SJCRH30 (cell line): Measurements from ENCODE around the gene VGLL4. TPM values are rescaled to one million over a fixed set of nuclear protein-coding genes. Genes with fewer than 3 reads are reported as not detected.
"Not testable (repeated sequence)": the region's sequence is repeated elsewhere in the genome, so short reads cannot be mapped to it uniquely, and the experiment has no call there.

ENCODE experiments used
- DNase-seq, 2 experiments: peaks; one replicate each; pipeline ENCODE4 v3.0.0-alpha.2; 2015 to 2020
- H3K27ac ChIP-seq: fragments of 250-450 bp; sonication (Bioruptor Pico); 2 replicates; pipeline ENCODE4 v1.5.1; 2020; ENCODE audit warnings: mild to moderate bottlenecking, moderate library complexity
- H3K27me3 ChIP-seq: fragments of 250-450 bp; sonication (Bioruptor Pico); 2 replicates; pipeline ENCODE4 v1.5.1; 2020; ENCODE audit warnings: mild to moderate bottlenecking, moderate library complexity
- H3K36me3 ChIP-seq: fragments of 250-450 bp; sonication (Bioruptor Pico); 2 replicates; pipeline ENCODE4 v1.5.1; 2020; ENCODE audit warnings: mild to moderate bottlenecking, moderate library complexity
- H3K4me1 ChIP-seq: fragments of 250-450 bp; sonication (Bioruptor Pico); 2 replicates; pipeline ENCODE4 v1.5.1; 2020; ENCODE audit warnings: mild to moderate bottlenecking, moderate library complexity
- H3K4me3 ChIP-seq: fragments of 250-450 bp; sonication (Bioruptor Pico); 2 replicates; pipeline ENCODE4 v1.5.1; 2020; ENCODE audit warnings: mild to moderate bottlenecking, moderate library complexity
- H3K9me3 ChIP-seq: fragments of 250-450 bp; sonication (Bioruptor Pico); replicated peaks from 2 replicates; pipeline ENCODE4 v1.5.1; 2020; ENCODE audit warnings: mild to moderate bottlenecking, moderate library complexity
- total RNA-seq: library from RNA; depleted of rRNA; stranded (reverse); fragments of >200 nt; shearing (Covaris generic); gene quantifications from 2 replicates; pipeline ENCODE4 v1.2.3, GENCODE V29; 2014

Gene VGLL4
- total RNA-seq, 1 experiment from 2014 or later: 49.3 TPM

GRCh38 chr3:11600501-11601282, 43.0 kb downstream of the VGLL4 start:
- H3K27ac ChIP-seq: peak overlapping the region; percentile 65
- peaks cover 30% of the 10 kb centered on the region for H3K4me1 ChIP-seq
- H3K27me3 ChIP-seq: no peaks in the 10 kb centered on the region
- DNase-seq: peak; percentile 87 to 88
- no peak overlapping the region for H3K4me3 ChIP-seq
- 0 out of 2 replicates have a peak, but pooled peaks cover 4% of the 10 kb centered on the region for H3K9me3 ChIP-seq
- peaks cover 22% of the 10 kb centered on the region for H3K36me3 ChIP-seq

GRCh38 chr3:11596387-11596786, 47.3 kb downstream of the VGLL4 start:
- no peak overlapping the region for H3K4me3 ChIP-seq
- H3K4me1 ChIP-seq: peaks cover 48% of the 10 kb centered on the region
- DNase-seq: no peak
- H3K27me3 ChIP-seq: no peaks in the 10 kb centered on the region
- H3K9me3 ChIP-seq: 0 out of 2 replicates have a peak, but pooled peaks cover 4% of the 10 kb centered on the region
- H3K36me3 ChIP-seq: peaks cover 25% of the 10 kb centered on the region
- no peak overlapping the region for H3K27ac ChIP-seq

DNA sequence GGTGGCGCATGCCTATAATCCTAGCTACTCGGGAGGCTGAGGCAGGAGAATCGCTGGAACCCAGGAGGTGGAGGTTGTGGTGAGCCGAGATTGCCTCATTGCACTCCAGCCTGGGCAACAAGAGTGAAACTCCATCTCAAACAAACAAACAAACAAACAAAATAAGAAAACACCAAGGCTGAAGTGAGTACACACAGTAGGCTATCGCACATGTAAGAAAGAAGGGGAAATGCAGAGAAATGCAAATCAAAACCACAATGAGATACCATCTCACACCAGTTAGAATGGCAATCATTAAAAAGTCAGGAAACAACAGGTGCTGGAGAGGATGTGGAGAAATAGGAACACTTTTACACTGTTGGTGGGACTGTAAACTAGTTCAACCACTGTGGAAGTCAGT, 48.7 kb downstream of the VGLL4 start:
- H3K4me3 ChIP-seq, H3K27ac ChIP-seq, H3K27me3 ChIP-seq, H3K9me3 ChIP-seq, DNase-seq: not testable (repeated sequence)
- peaks cover 25% of the 10 kb centered on the region for H3K36me3 ChIP-seq
- H3K4me1 ChIP-seq: peaks cover 50% of the 10 kb centered on the region

GRCh38 chr3:11593318-11594034, 50.2 kb downstream of the VGLL4 start:
- H3K4me1 ChIP-seq: peaks cover 60% of the 10 kb centered on the region
- 0 out of 2 replicates have a peak, but pooled peaks cover 4% of the 10 kb centered on the region for H3K9me3 ChIP-seq
- H3K27ac ChIP-seq: peak overlapping the region; percentile 97; the same call in 1 of the 2 replicates
- DNase-seq: no peak
- peaks cover 15% of the 10 kb centered on the region for H3K36me3 ChIP-seq
- no peak overlapping the region for H3K4me3 ChIP-seq
- H3K27me3 ChIP-seq: no peaks in the 10 kb centered on the region

DNA sequence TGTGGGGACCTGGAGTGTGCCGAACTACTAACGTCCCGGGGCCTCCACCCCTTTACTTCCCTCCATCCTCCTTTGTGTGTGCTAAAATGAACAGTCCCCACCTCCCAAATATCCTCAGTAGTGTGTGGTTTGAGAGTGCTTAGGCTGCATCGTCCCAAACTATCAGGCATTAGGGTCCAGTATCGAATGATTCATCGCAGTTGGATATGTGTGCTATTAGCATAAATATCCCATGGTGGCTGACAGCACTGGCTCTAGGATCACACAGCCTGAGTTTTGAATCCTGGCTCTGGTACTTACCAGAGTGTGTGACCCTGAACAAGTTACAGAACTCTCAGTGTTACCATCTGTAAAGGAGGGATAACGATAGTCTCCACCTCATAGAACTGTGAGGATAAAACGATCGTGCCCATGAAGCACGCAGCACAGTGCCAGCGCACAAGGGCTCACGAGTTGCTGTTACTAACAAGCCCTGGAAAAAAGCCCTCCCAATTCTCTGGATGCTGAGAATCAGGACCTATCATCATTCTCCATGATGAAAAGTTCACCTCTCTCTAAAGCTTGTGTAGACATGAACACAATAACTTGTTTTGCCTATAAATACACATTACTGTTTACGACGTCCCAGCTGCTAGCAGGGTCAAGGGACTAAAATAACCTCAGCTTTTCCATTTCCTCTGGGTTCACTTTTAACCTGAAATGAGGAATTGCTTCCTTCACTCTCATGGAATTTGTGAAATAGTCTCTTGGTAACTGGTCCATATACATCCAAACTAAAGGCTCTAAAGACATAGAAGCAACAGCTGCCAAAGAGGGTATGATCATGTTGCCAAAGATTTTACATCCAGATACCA, 51.0 kb downstream of the VGLL4 start:
- Histone ChIP-seq H3K4me3 (no peak overlapping the region), H3K27me3 (no peaks in the 10 kb centered on the region), H3K27ac (peak overlapping the region; percentile 97), H3K9me3 (0 out of 2 replicates have a peak, but pooled peaks cover 4% of the 10 kb centered on the region), H3K4me1 (peaks cover 62% of the 10 kb centered on the region), H3K36me3 (peaks cover 17% of the 10 kb centered on the region)
- DNase-seq: peak in 1 of 2 experiments; percentile 52

DNA sequence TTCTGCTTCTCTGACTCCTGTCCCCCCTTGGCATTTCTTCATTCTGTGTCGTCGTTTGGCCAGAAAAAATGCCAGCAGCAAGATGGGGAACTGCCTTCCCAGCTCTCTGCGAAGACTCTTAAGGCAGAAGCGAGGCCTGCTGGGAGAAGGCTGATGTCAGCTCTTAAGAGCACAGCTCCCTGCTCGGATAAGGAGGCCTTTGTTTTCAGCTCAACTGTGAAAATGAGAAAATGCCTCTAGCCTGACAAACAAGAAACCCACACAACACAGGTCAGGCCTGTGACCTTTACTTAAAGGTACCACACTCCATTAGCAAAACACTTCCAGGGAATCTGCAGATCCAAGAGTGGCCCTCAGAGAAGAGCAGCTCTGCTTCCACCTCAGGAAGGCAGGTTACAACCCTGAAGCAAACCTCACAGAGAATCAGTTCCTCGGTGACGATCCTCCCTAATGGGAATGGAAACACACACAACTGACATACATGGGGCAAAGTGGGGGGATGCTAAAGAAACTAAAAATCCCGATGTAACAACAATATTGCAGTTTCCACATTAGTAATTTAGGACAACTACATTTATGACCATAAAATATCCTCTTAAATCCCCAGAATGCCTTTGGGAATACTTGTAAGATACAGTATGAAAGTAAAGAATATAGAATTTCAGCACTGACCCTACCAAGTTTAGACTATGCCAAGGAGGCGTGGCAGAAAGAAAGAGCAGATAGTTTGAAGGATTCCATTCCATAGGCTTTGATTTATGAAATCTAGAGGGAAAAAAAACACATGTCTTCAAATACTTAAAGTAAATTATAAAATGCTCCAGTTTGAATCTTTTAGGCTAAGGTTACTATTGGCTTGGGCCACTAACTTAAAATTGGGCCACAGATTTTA, 52.1 kb downstream of the VGLL4 start:
- peak; percentile 90 to 96 for DNase-seq
- Histone ChIP-seq H3K36me3 (peaks cover 7% of the 10 kb centered on the region), H3K4me3 (peak overlapping the region; percentile 40), H3K4me1 (peaks cover 62% of the 10 kb centered on the region), H3K27ac (peak overlapping the region; percentile 97), H3K9me3 (0 out of 2 replicates have a peak, but pooled peaks cover 4% of the 10 kb centered on the region), H3K27me3 (no peaks in the 10 kb centered on the region)

- Histone ChIP-seq H3K36me3 (peaks cover 7% of the 10 kb centered on the region; the same call in 1 of the 2 replicates), H3K4me1 (peaks cover 62% of the 10 kb centered on the region), H3K27me3 (no peaks in the 10 kb centered on the region), H3K9me3 (0 out of 2 replicates have a peak, but pooled peaks cover under 1% of the 10 kb centered on the region), H3K4me3 (peak overlapping the region; percentile 40), H3K27ac (peak overlapping the region; percentile 97)
- DNase-seq: peak; percentile 41 to 74
Measured at GRCh38 chr3:11591002-11591355, 52.7 kb downstream of the VGLL4 start.

GRCh38 chr3:11589706-11590105, 54.0 kb downstream of the VGLL4 start:
- peak overlapping the region; percentile 97 for H3K27ac ChIP-seq
- peaks cover 58% of the 10 kb centered on the region for H3K4me1 ChIP-seq
- H3K36me3 ChIP-seq: peaks cover 7% of the 10 kb centered on the region; the same call in 1 of the 2 replicates
- H3K27me3 ChIP-seq: no peaks in the 10 kb centered on the region
- no peak overlapping the region for H3K4me3 ChIP-seq
- no peaks in the 10 kb centered on the region for H3K9me3 ChIP-seq
- no peak for DNase-seq

DNA sequence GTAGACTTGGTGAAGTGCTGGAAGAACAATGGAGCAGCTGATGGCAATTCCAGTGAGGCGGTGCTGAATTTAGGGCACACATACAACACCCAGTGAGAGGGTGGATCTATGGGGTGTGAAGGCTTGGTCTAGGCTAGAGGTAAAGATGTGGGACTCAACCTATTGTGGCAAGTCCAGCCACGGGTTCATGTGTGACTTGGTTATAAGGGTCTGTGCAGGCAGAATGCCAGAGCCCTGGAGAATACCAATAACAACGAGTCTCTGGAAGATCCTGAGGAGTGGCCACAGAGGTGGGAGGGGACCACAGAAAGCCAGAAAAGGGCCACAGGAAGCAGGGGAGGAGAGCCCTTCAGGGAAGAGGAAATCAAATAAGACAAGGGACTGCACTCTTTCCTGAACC, 55.0 kb downstream of the VGLL4 start:
- no peak overlapping the region; the same call in 1 of the 2 replicates for H3K27ac ChIP-seq
- no peaks in the 10 kb centered on the region for H3K27me3 ChIP-seq
- H3K9me3 ChIP-seq: no peaks in the 10 kb centered on the region
- peak in 1 of 2 experiments; percentile 33 for DNase-seq
- peaks cover 51% of the 10 kb centered on the region for H3K4me1 ChIP-seq
- H3K4me3 ChIP-seq: no peak overlapping the region
- peaks cover 4% of the 10 kb centered on the region; the same call in 1 of the 2 replicates for H3K36me3 ChIP-seq

DNA sequence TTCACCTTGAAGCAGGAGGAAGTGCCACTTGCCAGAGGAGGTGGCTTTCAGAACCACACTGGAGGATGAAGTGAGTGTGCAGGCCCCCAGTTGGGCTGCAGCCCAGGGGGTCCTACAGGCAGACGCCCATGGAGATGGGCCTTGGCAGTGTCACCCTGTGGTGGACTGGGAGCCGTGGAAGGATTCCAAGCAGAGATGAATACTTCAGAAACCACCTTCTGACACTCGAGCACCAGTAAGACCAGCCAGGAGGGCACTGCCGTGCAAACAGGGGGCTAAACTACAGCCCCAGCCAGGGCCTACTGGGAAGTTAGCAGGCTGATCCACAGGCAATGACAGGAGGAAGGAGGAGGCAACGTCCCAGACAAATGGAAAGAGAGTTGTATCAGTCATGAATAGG, 55.4 kb downstream of the VGLL4 start:
- Histone ChIP-seq H3K27me3 (no peaks in the 10 kb centered on the region), H3K27ac (no peak overlapping the region), H3K9me3 (no peaks in the 10 kb centered on the region), H3K4me1 (peaks cover 50% of the 10 kb centered on the region), H3K36me3 (peaks cover 4% of the 10 kb centered on the region; the same call in 1 of the 2 replicates), H3K4me3 (no peak overlapping the region)
- DNase-seq: no peak

DNA sequence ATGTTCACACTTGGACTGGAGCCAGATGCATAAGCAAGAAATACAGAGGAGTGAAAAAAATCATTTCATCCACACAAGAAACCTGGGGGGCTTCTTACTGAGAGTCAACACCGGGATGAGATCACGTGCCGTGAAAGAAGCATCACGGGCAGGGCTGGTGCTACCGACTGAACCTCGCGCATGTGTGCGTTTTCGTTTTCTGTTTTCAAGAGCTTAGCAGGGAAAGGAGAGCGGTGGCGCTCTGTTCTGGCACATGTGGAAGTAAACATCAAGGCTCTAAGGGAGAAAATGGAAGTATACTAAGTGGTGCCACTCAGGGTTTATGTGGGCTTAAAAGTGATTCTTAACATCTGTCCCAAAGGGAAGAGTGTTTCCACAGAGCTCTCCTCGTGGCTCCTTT, 55.9 kb downstream of the VGLL4 start:
- Histone ChIP-seq H3K9me3 (no peaks in the 10 kb centered on the region), H3K36me3 (peaks cover 4% of the 10 kb centered on the region; the same call in 1 of the 2 replicates), H3K4me3 (no peak overlapping the region), H3K27ac (no peak overlapping the region), H3K27me3 (no peaks in the 10 kb centered on the region), H3K4me1 (peaks cover 50% of the 10 kb centered on the region)
- no peak for DNase-seq

GRCh38 chr3:11584570-11584969, 59.1 kb downstream of the VGLL4 start:
- Histone ChIP-seq H3K9me3 (no peaks in the 10 kb centered on the region), H3K4me3 (no peak overlapping the region), H3K27me3 (no peaks in the 10 kb centered on the region), H3K27ac (no peak overlapping the region), H3K36me3 (peaks cover 4% of the 10 kb centered on the region), H3K4me1 (peaks cover 36% of the 10 kb centered on the region)
- DNase-seq: no peak

DNA sequence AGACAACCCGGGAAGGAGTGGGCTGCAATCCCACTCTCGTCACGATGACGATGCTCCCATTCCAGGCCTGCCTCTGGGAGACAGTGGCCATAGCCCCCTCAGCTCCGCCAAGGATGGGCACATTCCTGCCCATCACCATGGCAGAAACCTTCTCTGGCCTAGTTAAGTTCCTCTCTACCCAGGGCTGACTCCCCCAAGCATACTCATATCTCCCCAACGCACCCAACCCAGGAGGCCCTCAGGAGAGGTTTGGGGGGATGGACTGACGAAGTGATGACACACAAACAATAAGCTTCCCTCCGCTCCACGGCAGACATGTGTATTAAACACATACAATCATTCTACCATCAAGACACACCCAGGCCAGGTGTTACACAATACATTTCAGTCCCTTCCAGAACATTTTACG, 60.1 kb downstream of the VGLL4 start:
- DNase-seq: no peak
- Histone ChIP-seq H3K9me3 (no peaks in the 10 kb centered on the region), H3K27ac (no peak overlapping the region), H3K4me3 (no peak overlapping the region), H3K36me3 (peaks cover 4% of the 10 kb centered on the region), H3K27me3 (no peaks in the 10 kb centered on the region), H3K4me1 (peaks cover 27% of the 10 kb centered on the region)
